A673 (cell line): ENCODE results near the gene PRKCQ. TPM values are rescaled to one million over a fixed set of nuclear protein-coding genes. Genes with fewer than 3 reads are reported as not detected.

Experiments
- BruUV-seq: library from RNA; stranded (reverse); fragments of 400-500 nt; replicated peaks from 2 replicates; lab custom pipeline; 2021; lab: Mats Ljungman, UMichigan
- CTCF ChIA-PET: fragments of 300-600 bp; sonication (Branson Sonifier 250); formaldehyde crosslinking; loops from one replicate; lab custom pipeline; 2022; ENCODE audit warnings: antibody characterized with exemption; lab: Charles Lee
- POLR2A ChIA-PET: fragments of 300-600 bp; sonication (Branson Sonifier 250); formaldehyde crosslinking; loops from one replicate; lab custom pipeline; 2022; ENCODE audit warnings: antibody characterized with exemption; ENCODE audit not compliant: low non-redundant PET; lab: Charles Lee
- DNase-seq: peaks from one replicate; pipeline ENCODE4 v3.0.0-alpha.2; 2015; ENCODE audit warnings: low spot score
- H3K27ac ChIP-seq: fragments of 200-600 bp; sonication (generic); 2 replicates; pipeline ENCODE4 v1.5.1; 2016; ENCODE audit warnings: mixed run types, low read depth, mild to moderate bottlenecking, mixed read lengths, antibody characterized with exemption, low read length; ENCODE audit not compliant: poor library complexity, severe bottlenecking
- H3K27me3 ChIP-seq: fragments of 200-600 bp; sonication (generic); replicated peaks from 2 replicates; pipeline ENCODE4 v1.6.1; 2017; ENCODE audit warnings: mixed run types, low read depth, mild to moderate bottlenecking, mixed read lengths, antibody characterized with exemption, low read length; ENCODE audit not compliant: insufficient read depth, poor library complexity
- H3K36me3 ChIP-seq: fragments of 200-600 bp; sonication (generic); 2 replicates; pipeline ENCODE4 v1.6.1; 2016; ENCODE audit warnings: mixed run types, mild to moderate bottlenecking, mixed read lengths, antibody characterized with exemption, low read length; ENCODE audit not compliant: insufficient read depth, poor library complexity, severe bottlenecking
- H3K4me1 ChIP-seq: fragments of 200-600 bp; sonication (generic); 2 replicates; pipeline ENCODE4 v1.6.1; 2017; ENCODE audit warnings: mixed run types, mild to moderate bottlenecking, mixed read lengths, antibody characterized with exemption, low read length; ENCODE audit not compliant: insufficient read depth, poor library complexity, severe bottlenecking
- H3K4me3 ChIP-seq: fragments of 200-600 bp; sonication (generic); 2 replicates; pipeline ENCODE4 v1.5.1; 2016; ENCODE audit warnings: low read depth, mixed run types, mild to moderate bottlenecking, mixed read lengths, low read length; ENCODE audit not compliant: poor library complexity, severe bottlenecking
- H3K9me3 ChIP-seq: fragments of 200-600 bp; sonication (generic); 2 replicates; pipeline ENCODE4 v1.6.1; 2016; ENCODE audit warnings: mixed run types, low read depth, mild to moderate bottlenecking, mixed read lengths, antibody characterized with exemption, low read length; ENCODE audit not compliant: poor library complexity, severe bottlenecking
- CTCF ChIP-seq: fragments of 300-800, 200-600 bp; sonication (generic); conservative IDR thresholded peaks from 2 replicates; pipeline ENCODE4 v1.5.1; 2017; ENCODE audit warnings: low read depth, mild to moderate bottlenecking, antibody characterized with exemption, low read length, moderate library complexity, mixed read lengths
- EZH2 ChIP-seq: fragments of 200-600 bp; sonication (generic); IDR thresholded peaks from 2 replicates; pipeline ENCODE4 v1.6.1; 2017; ENCODE audit warnings: borderline replicate concordance, low read depth, mild to moderate bottlenecking, mixed read lengths, antibody characterized with exemption, low read length; ENCODE audit not compliant: poor library complexity, severe bottlenecking
- intact Hi-C: fragments of 100-400 bp; cut with micrococcal nuclease; formaldehyde crosslinking; loops from one replicate; pipeline ENCODE4 v1.10.0; 2022; ENCODE audit not compliant: unreplicated experiment
- total RNA-seq: library from RNA; stranded (reverse); gene quantifications from 2 replicates; pipeline ENCODE4 v1.2.3, GENCODE V29; 2021

The PRKCQ gene
- total RNA-seq, 1 experiment from 2014 or later: not detected

- no peak overlapping the region for H3K27ac ChIP-seq
- CTCF ChIA-PET: no interaction called here
- no TSS peak for BruUV-seq
- no peaks in the 10 kb centered on the region for H3K9me3 ChIP-seq
- no peak overlapping the region for H3K4me3 ChIP-seq
- H3K4me1 ChIP-seq: no peaks in the 10 kb centered on the region
- no peak for TF ChIP-seq CTCF
- no peak for TF ChIP-seq EZH2
- H3K36me3 ChIP-seq: no peaks in the 10 kb centered on the region
- intact Hi-C loops: no loop called here
- H3K27me3 ChIP-seq: peaks cover 95% of the 10 kb centered on the region
- POLR2A ChIA-PET: no interaction called here
- DNase-seq: no peak
Measured at GRCh38 chr10:6504296-6504695, 75.8 kb downstream of the PRKCQ start.

GRCh38 chr10:6503171-6503570 lies 76.9 kb downstream of the PRKCQ start:
- ChIA-PET POLR2A (no interaction called here), CTCF (no interaction called here)
- DNase-seq: no peak
- intact Hi-C loops: no loop called here
- Histone ChIP-seq H3K27ac (no peak overlapping the region), H3K9me3 (no peaks in the 10 kb centered on the region), H3K4me1 (no peaks in the 10 kb centered on the region), H3K4me3 (no peak overlapping the region), H3K27me3 (peaks cover 95% of the 10 kb centered on the region), H3K36me3 (no peaks in the 10 kb centered on the region)
- no TSS peak for BruUV-seq
- no peak for TF ChIP-seq EZH2
- no peak for TF ChIP-seq CTCF

- H3K36me3 ChIP-seq: no peaks in the 10 kb centered on the region
- H3K27me3 ChIP-seq: peaks cover 95% of the 10 kb centered on the region
- no peak overlapping the region for H3K4me3 ChIP-seq
- H3K4me1 ChIP-seq: no peaks in the 10 kb centered on the region
- POLR2A ChIA-PET: no interaction called here
- no peaks in the 10 kb centered on the region for H3K9me3 ChIP-seq
- TF ChIP-seq EZH2 (no peak), CTCF (no peak)
- BruUV-seq: no TSS peak
- no peak for DNase-seq
- CTCF ChIA-PET: no interaction called here
- H3K27ac ChIP-seq: no peak overlapping the region
- intact Hi-C loops: no loop called here
Measured at GRCh38 chr10:6501931-6502330, 78.1 kb downstream of the PRKCQ start.
